ENCODE results near the gene FBXO4. TPM values are rescaled to one million over a fixed set of nuclear protein-coding genes. Genes with fewer than 3 reads are reported as not detected.

FBXO4 gene
- total RNA-seq = 18.1 TPM

GRCh38 chr5:41924872-41925554, at the start of gene FBXO4:
TSS of gene FBXO4 (plus strand) at chr5:41925281. CDS start at chr5:41925310, 29 bp downstream.

GRCh38 chr5:41903892-41904799, 20.9 kb upstream of the FBXO4 start, which contains the start of gene RIMOC1:
TSS of gene RIMOC1 (plus strand) at chr5:41904344. CDS start at chr5:41904368, 24 bp downstream.

Other genes with a start within 250 kb of the FBXO4 start
- 51.8 TPM for gene OXCT1, start 54.9 kb upstream of the FBXO4 start, total RNA-seq
- gene RIMOC1, start 20.9 kb upstream of the FBXO4 start, total RNA-seq = 30.6 TPM

Data from camera-type eye (tissue), 1 donor.